GM12865 (cell line): Measurements from ENCODE around the gene NXPH3.

Source experiments
- DNase-seq: peaks from one replicate; pipeline ENCODE4 v3.0.0; 2010; ENCODE audit warnings: low read depth
- H3K4me3 ChIP-seq: 2 replicates; pipeline ENCODE4 v1.5.1; 2011; ENCODE audit warnings: mild to moderate bottlenecking, low read depth, low read length, control low read depth
- TF ChIP-seq, protein P1 (sequence below): IDR thresholded peaks from 2 replicates; pipeline ENCODE4 v1.5.1; 2011; ENCODE audit warnings: low read length, control low read depth, low read depth, inconsistent platforms; ENCODE audit not compliant: insufficient read depth; ENCODE audit errors: missing control alignments

Gene NXPH3

DNA sequence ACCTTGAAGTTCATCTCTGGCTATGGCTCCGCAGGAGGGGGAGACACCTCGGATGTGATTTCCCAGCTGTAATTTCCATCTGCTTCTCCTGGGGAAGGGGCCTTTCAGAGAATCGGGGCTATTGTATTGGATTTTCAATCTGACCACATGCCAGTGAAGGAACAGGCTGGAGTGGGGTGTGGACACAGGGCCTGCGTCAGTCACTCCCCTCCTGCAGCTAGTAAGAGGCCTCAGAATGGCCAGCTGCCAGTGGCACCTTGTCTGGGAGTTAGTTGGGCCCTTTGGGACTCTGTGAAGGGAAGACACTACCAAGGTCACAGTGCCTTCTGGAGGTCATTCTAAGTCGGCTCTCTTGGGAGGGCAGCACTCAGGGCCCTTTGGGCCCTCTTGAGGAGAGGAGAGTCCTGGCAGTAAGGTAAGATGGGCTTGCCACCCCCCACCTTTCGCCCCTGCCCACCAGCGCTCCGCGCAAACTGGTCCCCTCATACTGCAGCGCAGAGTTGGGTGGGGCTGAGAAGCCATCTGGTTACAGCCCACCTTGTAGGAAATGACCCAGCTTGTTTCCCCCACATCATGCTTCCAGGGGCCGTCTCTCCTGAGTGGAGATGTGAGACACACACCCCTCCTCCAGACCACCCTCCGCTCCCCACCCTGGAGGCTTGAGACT is 5.4 kb downstream of the NXPH3 start:
- no peak for DNase-seq
- no peak overlapping the region for H3K4me3 ChIP-seq
- TF ChIP-seq, protein P1, sequence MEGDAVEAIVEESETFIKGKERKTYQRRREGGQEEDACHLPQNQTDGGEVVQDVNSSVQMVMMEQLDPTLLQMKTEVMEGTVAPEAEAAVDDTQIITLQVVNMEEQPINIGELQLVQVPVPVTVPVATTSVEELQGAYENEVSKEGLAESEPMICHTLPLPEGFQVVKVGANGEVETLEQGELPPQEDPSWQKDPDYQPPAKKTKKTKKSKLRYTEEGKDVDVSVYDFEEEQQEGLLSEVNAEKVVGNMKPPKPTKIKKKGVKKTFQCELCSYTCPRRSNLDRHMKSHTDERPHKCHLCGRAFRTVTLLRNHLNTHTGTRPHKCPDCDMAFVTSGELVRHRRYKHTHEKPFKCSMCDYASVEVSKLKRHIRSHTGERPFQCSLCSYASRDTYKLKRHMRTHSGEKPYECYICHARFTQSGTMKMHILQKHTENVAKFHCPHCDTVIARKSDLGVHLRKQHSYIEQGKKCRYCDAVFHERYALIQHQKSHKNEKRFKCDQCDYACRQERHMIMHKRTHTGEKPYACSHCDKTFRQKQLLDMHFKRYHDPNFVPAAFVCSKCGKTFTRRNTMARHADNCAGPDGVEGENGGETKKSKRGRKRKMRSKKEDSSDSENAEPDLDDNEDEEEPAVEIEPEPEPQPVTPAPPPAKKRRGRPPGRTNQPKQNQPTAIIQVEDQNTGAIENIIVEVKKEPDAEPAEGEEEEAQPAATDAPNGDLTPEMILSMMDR, result no peak

DNA sequence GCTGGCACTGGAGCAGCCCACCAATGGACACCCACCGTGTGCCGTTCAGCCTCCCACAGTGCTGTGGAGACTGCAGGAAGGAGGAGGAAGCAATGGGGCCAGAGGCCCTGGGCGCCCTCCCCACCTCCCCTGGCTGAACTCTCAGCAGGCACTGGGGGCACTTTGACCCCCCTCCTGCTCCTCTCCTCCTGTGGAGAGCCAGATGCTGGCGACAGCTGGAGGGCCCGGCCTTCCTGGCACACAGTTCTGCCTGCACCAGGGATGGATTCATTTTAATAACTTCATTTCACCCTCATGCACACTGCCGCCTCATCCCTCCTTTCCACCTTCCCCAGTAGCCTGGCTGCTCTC is 6.0 kb downstream of the NXPH3 start:
- DNase-seq, result no peak
- no peak overlapping the region for H3K4me3 ChIP-seq
- TF ChIP-seq, protein P1, result no peak

DNA sequence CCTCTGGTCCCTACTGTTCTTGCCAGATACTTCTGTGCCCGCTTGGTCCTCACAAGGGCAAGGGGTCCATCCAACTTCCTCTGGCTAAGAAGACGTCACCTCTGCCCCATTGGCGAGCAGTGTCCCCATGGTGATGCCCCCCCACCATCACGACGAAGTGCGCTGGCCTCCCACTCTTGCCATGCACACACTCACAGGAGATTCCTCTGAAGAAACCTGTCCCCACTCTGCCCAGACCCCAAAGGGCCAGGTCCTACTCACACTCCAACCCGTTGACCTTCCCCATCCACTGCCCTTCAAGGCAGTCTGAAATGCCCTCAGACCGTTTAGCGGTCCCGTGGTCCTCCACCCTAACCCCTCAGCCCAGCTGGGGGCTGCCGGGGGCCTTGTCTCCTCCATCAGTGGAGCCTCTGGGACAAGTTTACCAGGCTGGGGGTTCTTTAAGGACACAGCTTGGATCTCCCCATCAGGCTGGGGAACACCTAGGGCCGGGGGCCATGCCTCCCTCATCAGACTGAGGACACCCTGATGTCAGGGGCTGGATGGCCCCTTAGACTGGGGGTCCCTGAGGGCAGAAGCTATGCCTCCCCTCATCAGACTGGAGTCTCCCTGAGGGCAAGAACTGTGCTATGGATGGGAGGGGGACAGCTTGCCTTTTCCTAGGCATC is 6.5 kb downstream of the NXPH3 start:
- no peak for DNase-seq
- no peak overlapping the region for H3K4me3 ChIP-seq
- TF ChIP-seq, protein P1, result no peak

DNA sequence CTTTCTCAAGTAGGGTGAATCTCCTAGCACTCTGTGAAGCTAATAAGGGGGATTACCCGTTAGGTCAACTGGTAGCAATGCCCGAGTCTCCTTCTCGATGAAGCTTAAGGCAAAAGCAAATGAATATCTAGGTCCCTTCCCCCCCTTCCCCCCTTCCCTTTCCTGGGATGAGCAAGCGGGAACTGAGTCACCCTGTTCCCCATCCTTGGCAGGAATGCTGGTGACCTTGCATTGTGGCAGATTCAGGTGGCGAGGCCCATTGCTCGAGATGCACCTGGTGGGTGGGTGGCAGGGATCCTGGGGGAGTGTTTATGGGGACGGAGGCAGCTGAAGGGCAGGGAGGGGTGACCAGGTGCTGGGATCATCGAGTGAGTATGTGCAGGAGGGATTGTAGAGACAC is 7.1 kb downstream of the NXPH3 start:
- TF ChIP-seq, protein P1, result no peak
- H3K4me3 ChIP-seq, result no peak overlapping the region
- DNase-seq, result no peak

DNA sequence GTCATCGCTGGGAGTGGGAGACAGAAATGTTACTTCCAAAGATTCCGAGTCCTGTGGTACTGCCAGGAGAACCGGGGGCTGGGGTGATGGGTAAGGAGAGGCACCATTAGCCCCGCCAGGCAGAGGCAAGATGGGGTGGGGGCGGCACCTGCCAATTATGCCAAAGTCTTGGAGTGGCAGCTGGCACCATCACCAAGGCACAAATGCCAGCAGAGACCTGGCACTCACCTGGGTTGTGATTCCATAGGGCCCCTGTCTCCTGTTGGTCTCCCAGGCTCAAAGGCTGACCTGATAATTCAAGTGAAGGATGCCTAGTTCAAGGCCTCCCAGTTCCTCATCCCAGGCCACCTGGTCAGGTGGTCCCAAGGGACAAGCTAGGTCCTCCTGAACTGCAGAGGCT is 7.6 kb downstream of the NXPH3 start:
- H3K4me3 ChIP-seq, result no peak overlapping the region
- no peak for DNase-seq
- TF ChIP-seq, protein P1, result no peak

DNA sequence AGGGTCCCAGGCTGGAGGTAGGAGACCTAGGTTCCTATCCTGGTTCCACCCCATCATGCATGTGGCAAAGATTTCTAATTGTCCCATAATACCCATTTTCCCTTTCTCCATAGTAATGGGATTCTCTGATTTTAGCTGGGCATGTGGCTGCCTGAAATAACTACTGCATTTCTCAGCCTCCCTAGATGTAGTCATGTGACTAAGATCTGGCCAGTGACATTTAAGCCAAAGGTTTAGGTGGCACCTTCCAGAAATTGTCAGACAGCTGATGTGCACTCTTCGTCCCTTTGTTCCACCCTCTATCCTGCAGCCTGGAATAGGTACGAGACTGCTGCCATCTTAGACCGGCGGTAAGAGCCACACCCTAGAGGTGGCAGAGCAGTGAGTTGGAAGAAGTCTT is 8.2 kb downstream of the NXPH3 start:
- H3K4me3 ChIP-seq, result no peak overlapping the region
- TF ChIP-seq, protein P1, result no peak
- no peak for DNase-seq

DNA sequence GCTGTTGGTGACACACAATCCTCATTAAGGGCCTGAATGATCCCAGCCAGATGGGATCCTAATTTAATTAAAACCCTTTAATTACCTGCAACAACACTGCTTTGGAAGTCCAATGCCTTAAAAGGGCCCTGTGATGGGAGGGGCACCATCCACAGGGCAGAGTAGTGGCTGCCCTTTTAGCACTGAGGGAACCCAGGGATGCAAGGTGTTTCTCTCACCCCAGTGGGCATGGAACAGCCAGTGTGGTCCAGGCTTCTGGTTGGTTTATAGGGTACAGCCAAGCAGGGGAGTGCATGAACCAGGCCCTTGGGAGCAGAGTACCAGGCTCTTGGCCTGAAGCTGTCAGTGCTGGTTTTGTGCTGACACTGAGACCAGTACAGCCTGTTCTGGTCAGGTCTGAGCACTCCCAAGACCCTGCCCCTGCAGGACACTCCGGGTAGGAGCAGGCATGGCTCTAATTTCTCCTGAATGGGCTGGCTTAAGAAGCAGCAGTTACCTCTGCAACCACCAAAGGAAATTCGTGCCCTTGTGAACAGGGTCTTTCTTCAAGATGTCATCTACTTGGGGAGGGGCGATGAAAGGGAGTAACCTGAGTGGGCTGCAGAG is 9.9 kb downstream of the NXPH3 start:
- TF ChIP-seq, protein P1, result no peak
- H3K4me3 ChIP-seq, result no peak overlapping the region
- no peak for DNase-seq
